ENCODE measurements around the gene AMD1.

Gene AMD1

GRCh38 chr6:110853754-110854477, 20.7 kb upstream of the AMD1 start:
- no peaks in the 10 kb centered on the region for H3K36me3 ChIP-seq (ENCODE audit: control insufficient read depth, insufficient read depth, low read length)
- no peak overlapping the region for H3K4me3 ChIP-seq (ENCODE audit: insufficient read depth, low read depth, low read length)
- no peak overlapping the region for H3K27ac ChIP-seq (ENCODE audit: insufficient read depth, low read depth, low read length, poor library complexity, severe bottlenecking)
- no peaks in the 10 kb centered on the region for H3K4me1 ChIP-seq (ENCODE audit: control insufficient read depth, insufficient read depth, low read length)
- H3K27me3 ChIP-seq (ENCODE audit: control insufficient read depth, insufficient read depth, low read length, poor library complexity, severe bottlenecking) = no peaks in the 10 kb centered on the region
- no peaks in the 10 kb centered on the region for H3K9me3 ChIP-seq (ENCODE audit: control insufficient read depth, low read length)
- 90 to 92% methylated on average over 4 to 5 of the region's 5 CpGs for WGBS, 2 experiments

- WGBS, 2 experiments = 96% methylated on average over 3 of the region's 3 CpGs
- Histone ChIP-seq H3K4me3 (ENCODE audit: insufficient read depth, low read depth, low read length) (no peak overlapping the region), H3K27ac (ENCODE audit: insufficient read depth, low read depth, low read length, poor library complexity, severe bottlenecking) (no peak overlapping the region), H3K9me3 (ENCODE audit: control insufficient read depth, low read length) (no peaks in the 10 kb centered on the region), H3K4me1 (ENCODE audit: control insufficient read depth, insufficient read depth, low read length) (no peaks in the 10 kb centered on the region), H3K27me3 (ENCODE audit: control insufficient read depth, insufficient read depth, low read length, poor library complexity, severe bottlenecking) (no peaks in the 10 kb centered on the region), H3K36me3 (ENCODE audit: control insufficient read depth, insufficient read depth, low read length) (no peaks in the 10 kb centered on the region)
These were observed 18.3 kb upstream of the AMD1 start for GRCh38 chr6:110856296-110856695.

GRCh38 chr6:110858016-110858415, 16.6 kb upstream of the AMD1 start:
- no peaks in the 10 kb centered on the region for H3K27me3 ChIP-seq (ENCODE audit: control insufficient read depth, insufficient read depth, low read length, poor library complexity, severe bottlenecking)
- no peak overlapping the region for H3K4me3 ChIP-seq (ENCODE audit: insufficient read depth, low read depth, low read length)
- no peaks in the 10 kb centered on the region for H3K36me3 ChIP-seq (ENCODE audit: control insufficient read depth, insufficient read depth, low read length)
- no peaks in the 10 kb centered on the region for H3K9me3 ChIP-seq (ENCODE audit: control insufficient read depth, low read length)
- no peak overlapping the region for H3K27ac ChIP-seq (ENCODE audit: insufficient read depth, low read depth, low read length, poor library complexity, severe bottlenecking)
- WGBS, 2 experiments = 95 to 96% methylated on average over 21 of the region's 21 CpGs
- no peaks in the 10 kb centered on the region for H3K4me1 ChIP-seq (ENCODE audit: control insufficient read depth, insufficient read depth, low read length)

GRCh38 chr6:110858562-110859214, 15.9 kb upstream of the AMD1 start:
- no peaks in the 10 kb centered on the region for H3K9me3 ChIP-seq (ENCODE audit: control insufficient read depth, low read length)
- 95% methylated on average over 31 of the region's 31 CpGs for WGBS, 2 experiments
- H3K4me1 ChIP-seq (ENCODE audit: control insufficient read depth, insufficient read depth, low read length) = no peaks in the 10 kb centered on the region
- H3K36me3 ChIP-seq (ENCODE audit: control insufficient read depth, insufficient read depth, low read length) = no peaks in the 10 kb centered on the region
- no peaks in the 10 kb centered on the region for H3K27me3 ChIP-seq (ENCODE audit: control insufficient read depth, insufficient read depth, low read length, poor library complexity, severe bottlenecking)
- H3K4me3 ChIP-seq (ENCODE audit: insufficient read depth, low read depth, low read length) = no peak overlapping the region
- H3K27ac ChIP-seq (ENCODE audit: insufficient read depth, low read depth, low read length, poor library complexity, severe bottlenecking) = no peak overlapping the region

- H3K4me3 ChIP-seq (ENCODE audit: insufficient read depth, low read depth, low read length) = no peak overlapping the region
- H3K36me3 ChIP-seq (ENCODE audit: control insufficient read depth, insufficient read depth, low read length) = no peaks in the 10 kb centered on the region
- H3K9me3 ChIP-seq (ENCODE audit: control insufficient read depth, low read length) = no peaks in the 10 kb centered on the region
- H3K4me1 ChIP-seq (ENCODE audit: control insufficient read depth, insufficient read depth, low read length) = no peaks in the 10 kb centered on the region
- no peak overlapping the region for H3K27ac ChIP-seq (ENCODE audit: insufficient read depth, low read depth, low read length, poor library complexity, severe bottlenecking)
- 86 to 90% methylated on average over 11 to 12 of the region's 12 CpGs for WGBS, 2 experiments
- H3K27me3 ChIP-seq (ENCODE audit: control insufficient read depth, insufficient read depth, low read length, poor library complexity, severe bottlenecking) = no peaks in the 10 kb centered on the region
These were observed 15.2 kb upstream of the AMD1 start for GRCh38 chr6:110859335-110859792.

- no peak overlapping the region for H3K27ac ChIP-seq (ENCODE audit: insufficient read depth, low read depth, low read length, poor library complexity, severe bottlenecking)
- 64 to 78% methylated on average over 1 to 2 of the region's 2 CpGs for WGBS, 2 experiments
These were observed 9.8 kb upstream of the AMD1 start for GRCh38 chr6:110864824-110865223.

GRCh38 chr6:110874880-110875547, 429 bp downstream of the AMD1 start:
- H3K9me3 ChIP-seq (ENCODE audit: control insufficient read depth, low read length) = no peaks in the 10 kb centered on the region
- peak overlapping the region; percentile 83 for H3K27ac ChIP-seq (ENCODE audit: insufficient read depth, low read depth, low read length, poor library complexity, severe bottlenecking)
- peak overlapping the region; percentile 99 for H3K4me3 ChIP-seq (ENCODE audit: insufficient read depth, low read depth, low read length)
- no peaks in the 10 kb centered on the region for H3K27me3 ChIP-seq (ENCODE audit: control insufficient read depth, insufficient read depth, low read length, poor library complexity, severe bottlenecking)
- H3K36me3 ChIP-seq (ENCODE audit: control insufficient read depth, insufficient read depth, low read length) = no peaks in the 10 kb centered on the region
- peaks cover 18% of the 10 kb centered on the region for H3K4me1 ChIP-seq (ENCODE audit: control insufficient read depth, insufficient read depth, low read length)
- WGBS, 2 experiments = 0% methylated on average over 57 to 58 of the region's 60 CpGs

More at GRCh38 chr6:110864824-110865223, 9.8 kb upstream of the AMD1 start:
- Histone ChIP-seq H3K9me3 (ENCODE audit: control insufficient read depth, low read length) (no peaks in the 10 kb centered on the region), H3K4me3 (ENCODE audit: insufficient read depth, low read depth, low read length) (no peak overlapping the region), H3K4me1 (ENCODE audit: control insufficient read depth, insufficient read depth, low read length) (peaks cover 5% of the 10 kb centered on the region), H3K36me3 (ENCODE audit: control insufficient read depth, insufficient read depth, low read length) (no peaks in the 10 kb centered on the region), H3K27me3 (ENCODE audit: control insufficient read depth, insufficient read depth, low read length, poor library complexity, severe bottlenecking) (no peaks in the 10 kb centered on the region)

GRCh38 chr6:110875548-110876169, 1.1 kb downstream of the AMD1 start:
- Histone ChIP-seq H3K4me1 (ENCODE audit: control insufficient read depth, insufficient read depth, low read length) (peaks cover 18% of the 10 kb centered on the region), H3K27ac (ENCODE audit: insufficient read depth, low read depth, low read length, poor library complexity, severe bottlenecking) (peak overlapping the region; percentile 83), H3K4me3 (ENCODE audit: insufficient read depth, low read depth, low read length) (peak overlapping the region; percentile 99), H3K36me3 (ENCODE audit: control insufficient read depth, insufficient read depth, low read length) (no peaks in the 10 kb centered on the region), H3K27me3 (ENCODE audit: control insufficient read depth, insufficient read depth, low read length, poor library complexity, severe bottlenecking) (no peaks in the 10 kb centered on the region), H3K9me3 (ENCODE audit: control insufficient read depth, low read length) (no peaks in the 10 kb centered on the region)
- 0% methylated on average over 61 of the region's 61 CpGs for WGBS, 2 experiments

GRCh38 chr6:110876170-110876773, 1.7 kb downstream of the AMD1 start:
- H3K27ac ChIP-seq (ENCODE audit: insufficient read depth, low read depth, low read length, poor library complexity, severe bottlenecking) = peak overlapping the region; percentile 83
- WGBS, 2 experiments = 0 to 1% methylated on average over 29 of the region's 29 CpGs

More at GRCh38 chr6:110876170-110876773, 1.7 kb downstream of the AMD1 start:
- Histone ChIP-seq H3K4me1 (ENCODE audit: control insufficient read depth, insufficient read depth, low read length) (peaks cover 18% of the 10 kb centered on the region), H3K9me3 (ENCODE audit: control insufficient read depth, low read length) (no peaks in the 10 kb centered on the region), H3K36me3 (ENCODE audit: control insufficient read depth, insufficient read depth, low read length) (no peaks in the 10 kb centered on the region), H3K4me3 (ENCODE audit: insufficient read depth, low read depth, low read length) (peak overlapping the region; percentile 99), H3K27me3 (ENCODE audit: control insufficient read depth, insufficient read depth, low read length, poor library complexity, severe bottlenecking) (no peaks in the 10 kb centered on the region)
